AG20443 (cell line): ENCODE measurements around the gene ANKS6.
A peak's percentile ranks its signal among the peaks of the same experiment; 100 is the strongest.

Experiments used
- DNase-seq: peaks from one replicate; pipeline ENCODE4 v3.0.0; 2012; ENCODE audit warnings: low spot score, mixed read lengths

The ANKS6 gene

GRCh38 chr9:98815391-98815951 lies 19.1 kb upstream of the ANKS6 start:
- no peak for DNase-seq

- DNase-seq: peak; percentile 84
Measured at GRCh38 chr9:98811051-98811650, 14.8 kb upstream of the ANKS6 start.

DNA sequence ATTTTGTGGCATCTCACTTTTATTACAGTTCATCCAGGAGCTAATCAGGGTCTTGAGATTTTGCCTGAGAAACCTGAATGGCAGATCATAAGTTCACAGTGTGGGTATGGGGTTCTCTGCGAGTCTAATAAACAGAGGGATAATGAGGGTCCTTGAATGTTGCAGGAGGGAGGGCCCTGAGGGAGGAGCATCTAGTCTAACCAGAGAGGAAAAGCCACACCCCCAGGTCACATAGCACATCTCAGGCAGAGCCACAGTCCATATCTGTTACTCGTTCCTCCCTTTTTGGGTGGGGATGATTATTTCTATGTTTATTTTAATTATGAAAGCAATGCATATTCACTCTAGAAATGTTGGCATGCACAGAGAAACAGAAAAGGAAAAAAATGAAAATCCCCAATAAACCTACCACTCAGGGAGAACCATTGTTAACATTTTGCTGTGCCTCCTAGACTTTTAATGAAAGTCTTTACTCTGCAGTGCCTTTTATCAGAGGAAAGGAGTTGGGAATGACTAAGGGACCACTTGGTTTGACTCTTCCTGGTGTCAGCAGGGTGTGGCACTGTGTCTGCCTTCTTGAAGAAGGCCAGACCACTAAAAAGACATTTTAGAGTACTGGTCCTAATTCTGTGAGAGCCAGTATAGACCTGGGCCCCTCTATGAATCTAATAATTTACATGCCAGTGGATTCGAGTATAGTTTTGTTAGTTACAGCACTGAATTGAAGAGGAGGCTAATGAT lies 13.9 kb upstream of the ANKS6 start:
- DNase-seq: no peak

- no peak for DNase-seq
Measured at GRCh38 chr9:98809311-98810101, 13.2 kb upstream of the ANKS6 start.

DNA sequence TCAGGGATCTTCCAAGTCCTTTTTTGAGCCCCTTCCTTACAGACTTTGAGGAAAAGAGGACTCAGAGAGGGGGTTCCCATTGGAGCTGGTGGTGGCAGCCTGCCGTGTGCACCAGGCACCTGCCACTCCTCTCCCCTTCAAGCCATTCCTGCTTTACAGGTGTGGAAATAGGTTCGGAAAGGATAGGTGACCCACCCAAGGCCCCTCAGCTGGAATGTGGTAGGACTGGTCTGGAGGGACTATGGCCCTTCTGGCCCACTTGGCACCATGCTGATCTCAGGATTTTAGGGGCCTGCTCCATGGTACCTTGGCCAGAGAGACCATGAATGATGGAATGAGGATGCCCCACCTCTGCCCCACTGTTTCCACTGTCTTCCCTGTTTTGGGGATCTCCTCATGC lies 12.5 kb upstream of the ANKS6 start:
- no peak for DNase-seq

GRCh38 chr9:98808411-98808815 lies 12.1 kb upstream of the ANKS6 start:
- DNase-seq: no peak

DNA sequence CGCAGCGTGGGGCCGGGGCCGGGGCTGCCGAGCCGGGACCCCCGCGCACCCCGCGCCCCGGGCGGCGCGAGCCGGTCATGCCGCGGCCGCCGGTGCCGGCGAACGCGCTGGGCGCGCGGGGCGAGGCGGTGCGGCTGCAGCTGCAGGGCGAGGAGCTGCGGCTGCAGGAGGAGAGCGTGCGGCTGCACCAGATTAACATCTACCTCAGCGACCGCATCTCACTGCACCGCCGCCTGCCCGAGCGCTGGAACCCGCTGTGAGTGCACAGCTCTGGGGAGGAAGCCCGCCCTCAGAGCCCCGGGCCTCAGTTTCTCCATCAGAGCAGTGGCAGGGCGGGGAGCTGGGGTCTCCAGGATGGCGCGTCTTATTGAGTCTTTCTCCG lies 11.4 kb upstream of the ANKS6 start:
- DNase-seq: peak; percentile 34

- DNase-seq: peak; percentile 63
Measured at GRCh38 chr9:98807070-98807813, 10.9 kb upstream of the ANKS6 start, which contains the start of gene GALNT12. TSS of gene GALNT12 (plus strand) at chr9:98807670. CDS start at chr9:98807699, 29 bp downstream.

- DNase-seq: no peak
Measured at GRCh38 chr9:98806394-98807035, 10.2 kb upstream of the ANKS6 start.

GRCh38 chr9:98805506-98806272 lies 9.3 kb upstream of the ANKS6 start:
- DNase-seq: peak; percentile 55

DNA sequence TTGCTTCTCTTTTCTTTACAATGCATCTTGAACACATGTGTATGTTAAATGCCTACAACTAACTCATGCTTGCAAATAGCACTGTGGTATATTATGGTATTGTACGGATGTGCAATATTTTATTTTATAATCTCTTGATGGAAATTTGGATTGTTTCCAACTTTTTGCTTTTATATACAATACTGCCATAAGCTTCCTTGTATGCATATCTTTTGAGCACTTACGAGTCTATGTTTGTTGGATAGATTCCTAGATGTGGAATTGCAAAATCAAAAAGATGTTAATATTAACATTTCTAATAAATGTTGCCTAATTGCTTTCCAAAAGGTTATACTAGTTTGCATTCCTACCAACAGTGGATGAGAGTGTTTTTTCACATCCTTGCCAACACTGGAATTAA lies 7.7 kb upstream of the ANKS6 start:
- DNase-seq: no peak

GRCh38 chr9:98801969-98802371 lies 5.6 kb upstream of the ANKS6 start:
- no peak for DNase-seq

DNA sequence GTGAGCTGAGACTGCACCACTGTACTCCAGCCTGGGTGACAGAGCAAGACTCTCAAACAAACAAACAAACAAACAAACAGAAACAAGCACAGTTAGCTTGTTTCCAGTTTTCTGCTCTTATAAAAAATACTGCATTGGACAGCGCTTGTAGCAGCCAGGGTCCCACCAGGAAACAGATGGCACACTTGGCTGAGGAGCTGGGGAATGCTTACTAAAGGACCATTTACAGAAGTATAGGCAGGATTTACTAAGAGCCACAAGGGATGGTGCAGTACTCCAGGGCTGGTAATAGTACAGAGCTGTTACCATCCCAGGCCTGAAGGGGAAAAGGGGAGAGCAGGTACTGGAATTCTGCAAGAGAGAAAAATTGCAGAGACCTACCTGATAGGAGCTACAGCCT lies 5.2 kb upstream of the ANKS6 start:
- no peak for DNase-seq

- DNase-seq: no peak
Measured at GRCh38 chr9:98798254-98798653, 1.9 kb upstream of the ANKS6 start.

GRCh38 chr9:98797491-98797890 lies 1.1 kb upstream of the ANKS6 start:
- DNase-seq: no peak

GRCh38 chr9:98795970-98796363 lies 388 bp downstream of the ANKS6 start:
- peak; percentile 60 for DNase-seq

DNA sequence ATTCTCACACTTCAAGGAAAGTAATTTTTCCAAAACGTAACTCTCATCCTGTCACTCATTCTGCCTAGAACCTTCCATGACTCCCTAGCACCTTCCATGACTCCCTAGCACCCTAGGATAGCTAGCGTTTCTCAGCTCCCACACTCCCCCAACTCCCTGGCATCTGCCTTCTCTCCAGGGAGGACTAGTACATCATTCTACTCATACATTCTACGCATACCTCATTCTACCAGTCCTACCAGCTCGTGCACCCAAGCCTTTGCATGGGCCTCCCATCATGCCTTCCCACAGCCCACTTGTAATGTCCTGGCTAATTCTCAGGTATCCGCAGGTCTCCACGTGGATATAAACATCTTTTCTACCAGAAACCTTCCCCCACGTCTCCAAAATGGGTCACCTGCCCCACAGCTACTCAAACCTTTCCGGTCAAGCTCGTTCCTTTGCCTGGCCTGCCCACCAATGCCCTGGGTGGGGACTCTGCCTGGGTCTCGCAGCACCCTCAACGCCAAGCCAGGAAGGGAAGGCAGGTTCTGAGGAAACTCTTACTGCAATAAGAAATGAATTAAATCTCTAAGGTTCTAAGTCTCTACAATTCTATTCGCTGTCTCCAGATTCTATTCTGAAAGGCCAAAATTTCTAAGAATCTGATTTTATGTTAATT lies 930 bp downstream of the ANKS6 start:
- no peak for DNase-seq

GRCh38 chr9:98794802-98795201 lies 1.6 kb downstream of the ANKS6 start:
- DNase-seq: no peak

DNA sequence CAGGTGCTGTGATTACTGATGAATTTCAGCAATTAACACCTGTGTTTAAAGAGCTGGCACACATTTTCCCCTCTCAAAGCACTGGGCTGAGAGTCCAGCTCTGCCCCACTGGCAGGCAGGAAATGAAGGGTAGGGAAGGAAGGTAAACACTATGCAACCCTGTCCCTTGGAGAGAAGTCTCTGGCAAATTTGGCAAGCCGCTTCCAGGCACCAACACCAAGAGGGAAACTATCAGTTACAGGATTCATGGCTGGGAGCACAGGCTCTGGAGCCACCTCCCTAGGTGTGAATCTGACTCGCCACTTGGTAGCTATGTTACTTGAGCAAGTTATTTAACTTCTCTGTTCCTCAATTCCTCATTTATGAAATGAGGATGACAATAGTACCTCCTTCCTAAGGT lies 3.3 kb downstream of the ANKS6 start:
- no peak for DNase-seq
